ENCODE results near the gene CD44. TPM values are rescaled to one million over a fixed set of nuclear protein-coding genes. Genes with fewer than 3 reads are reported as not detected.

CD44 gene
- total RNA-seq, 1 donor from 2014 or later = 155 TPM

DNA sequence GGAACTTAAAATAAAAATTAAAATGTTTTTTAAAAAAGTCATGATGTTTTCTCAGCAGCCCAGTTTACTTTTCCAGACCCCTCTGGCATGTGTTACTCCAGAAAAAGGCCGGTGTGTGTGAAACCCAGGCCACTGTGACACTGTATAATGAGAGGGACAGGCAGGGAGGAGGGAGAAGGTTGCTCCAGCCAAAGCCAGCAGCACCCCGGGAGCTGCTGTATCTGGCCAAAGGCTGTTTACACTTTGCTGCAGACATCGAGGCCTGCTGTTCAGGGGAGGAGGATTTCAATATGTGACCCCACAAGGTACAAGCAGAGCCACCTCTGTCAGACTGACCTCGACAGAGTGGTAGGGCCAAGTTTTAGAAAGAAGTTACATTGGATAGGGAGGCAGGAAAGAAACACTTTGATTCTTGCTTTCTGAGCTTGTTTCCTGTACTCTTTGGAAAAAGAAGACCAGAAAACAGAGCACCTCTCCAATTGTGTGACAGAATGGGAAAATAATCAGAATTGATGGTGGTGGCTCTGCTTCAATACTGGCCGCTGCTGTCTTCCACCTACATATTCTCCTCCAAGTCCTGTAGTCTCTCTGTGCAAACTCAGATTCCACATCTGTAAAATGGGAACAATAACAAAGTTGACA lies 41.0 kb upstream of the CD44 start:
- H3K9me3 Mint-ChIP-seq (ENCODE audit: unreplicated experiment) = no peaks in the 10 kb centered on the region
- no peak for TF ChIP-seq CTCF (IDR thresholded peaks at IDR 0.05; ENCODE audit: unreplicated experiment)
- H3K27me3 Mint-ChIP-seq (ENCODE audit: unreplicated experiment) = no peaks in the 10 kb centered on the region
- no peak overlapping the region for H3K27ac Mint-ChIP-seq (ENCODE audit: unreplicated experiment)
- H3K36me3 Mint-ChIP-seq (ENCODE audit: low read depth, unreplicated experiment) = no peaks in the 10 kb centered on the region
- no peak overlapping the region for H3K4me3 Mint-ChIP-seq (ENCODE audit: unreplicated experiment)
- no peak for DNase-seq (ENCODE audit: low spot score)
- H3K4me1 Mint-ChIP-seq (ENCODE audit: unreplicated experiment) = peaks cover 3% of the 10 kb centered on the region

- Mint-ChIP-seq H3K27me3 (ENCODE audit: unreplicated experiment) (no peaks in the 10 kb centered on the region), H3K4me3 (ENCODE audit: unreplicated experiment) (no peak overlapping the region), H3K9me3 (ENCODE audit: unreplicated experiment) (no peaks in the 10 kb centered on the region), H3K36me3 (ENCODE audit: low read depth, unreplicated experiment) (no peaks in the 10 kb centered on the region), H3K27ac (ENCODE audit: unreplicated experiment) (no peak overlapping the region), H3K4me1 (ENCODE audit: unreplicated experiment) (peaks cover 3% of the 10 kb centered on the region)
- TF ChIP-seq CTCF (IDR thresholded peaks at IDR 0.05; ENCODE audit: unreplicated experiment) = no peak
- no peak for DNase-seq (ENCODE audit: low spot score)
These were observed 40.1 kb upstream of the CD44 start for GRCh38 chr11:35098855-35099254.

DNA sequence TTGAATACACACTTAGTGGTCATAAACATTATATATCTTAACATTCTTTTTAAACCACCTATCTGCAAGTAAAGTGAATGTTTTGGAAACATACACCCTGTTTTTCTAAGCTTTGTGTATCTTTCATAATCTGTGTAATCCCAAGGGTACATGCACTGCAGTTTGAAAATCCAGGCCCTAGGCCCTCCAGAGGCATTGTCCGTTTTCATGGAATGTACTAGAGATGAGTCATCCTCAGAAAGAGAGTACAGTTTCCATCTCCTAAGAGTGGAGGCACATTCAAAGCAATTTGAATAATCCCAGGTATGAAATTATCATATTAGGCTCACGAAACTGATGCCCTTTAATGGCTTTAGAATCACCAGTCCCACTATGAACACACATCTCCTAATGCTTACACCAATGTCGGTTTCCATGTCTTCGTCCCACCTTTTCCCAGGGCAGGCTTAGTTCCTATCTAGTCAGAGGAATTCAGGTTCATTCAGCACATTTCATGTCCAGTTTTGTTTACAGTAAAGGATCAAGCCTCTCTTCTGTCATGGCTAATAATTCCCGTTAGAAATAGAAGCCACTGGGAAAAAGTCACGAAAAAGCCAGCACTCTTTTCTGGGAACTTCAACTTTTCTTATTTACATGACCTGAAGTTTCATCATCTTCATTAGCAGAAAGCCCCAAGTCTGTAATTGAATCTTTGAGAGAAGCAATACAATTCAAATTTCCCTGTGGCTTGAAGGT lies 39.5 kb upstream of the CD44 start:
- no peaks in the 10 kb centered on the region for H3K9me3 Mint-ChIP-seq (ENCODE audit: unreplicated experiment)
- no peak for TF ChIP-seq CTCF (IDR thresholded peaks at IDR 0.05; ENCODE audit: unreplicated experiment)
- no peak overlapping the region for H3K27ac Mint-ChIP-seq (ENCODE audit: unreplicated experiment)
- no peak for DNase-seq (ENCODE audit: low spot score)
- H3K4me3 Mint-ChIP-seq (ENCODE audit: unreplicated experiment) = no peak overlapping the region
- H3K27me3 Mint-ChIP-seq (ENCODE audit: unreplicated experiment) = no peaks in the 10 kb centered on the region
- H3K4me1 Mint-ChIP-seq (ENCODE audit: unreplicated experiment) = peaks cover 3% of the 10 kb centered on the region
- H3K36me3 Mint-ChIP-seq (ENCODE audit: low read depth, unreplicated experiment) = no peaks in the 10 kb centered on the region

- no peak for TF ChIP-seq CTCF (IDR thresholded peaks at IDR 0.05; ENCODE audit: unreplicated experiment)
- Mint-ChIP-seq H3K27ac (ENCODE audit: unreplicated experiment) (no peak overlapping the region), H3K27me3 (ENCODE audit: unreplicated experiment) (no peaks in the 10 kb centered on the region), H3K36me3 (ENCODE audit: low read depth, unreplicated experiment) (no peaks in the 10 kb centered on the region), H3K4me1 (ENCODE audit: unreplicated experiment) (peaks cover 3% of the 10 kb centered on the region), H3K4me3 (ENCODE audit: unreplicated experiment) (no peak overlapping the region), H3K9me3 (ENCODE audit: unreplicated experiment) (no peaks in the 10 kb centered on the region)
- DNase-seq (ENCODE audit: low spot score) = no peak
These were observed 39.0 kb upstream of the CD44 start for GRCh38 chr11:35100013-35100383.

- no peaks in the 10 kb centered on the region for H3K27me3 Mint-ChIP-seq (ENCODE audit: unreplicated experiment)
- H3K9me3 Mint-ChIP-seq (ENCODE audit: unreplicated experiment) = no peaks in the 10 kb centered on the region
- peaks cover 3% of the 10 kb centered on the region for H3K4me1 Mint-ChIP-seq (ENCODE audit: unreplicated experiment)
- no peaks in the 10 kb centered on the region for H3K36me3 Mint-ChIP-seq (ENCODE audit: low read depth, unreplicated experiment)
- no peak for TF ChIP-seq CTCF (IDR thresholded peaks at IDR 0.05; ENCODE audit: unreplicated experiment)
- H3K27ac Mint-ChIP-seq (ENCODE audit: unreplicated experiment) = no peak overlapping the region
- no peak for DNase-seq (ENCODE audit: low spot score)
- H3K4me3 Mint-ChIP-seq (ENCODE audit: unreplicated experiment) = no peak overlapping the region
These were observed 37.7 kb upstream of the CD44 start for GRCh38 chr11:35101223-35101622.
